ENCODE results near the gene MEX3D.
"Not testable (repeated sequence)": the region's sequence is repeated elsewhere in the genome, so short reads cannot be mapped to it uniquely, and the experiment has no call there.

The MEX3D gene

DNA sequence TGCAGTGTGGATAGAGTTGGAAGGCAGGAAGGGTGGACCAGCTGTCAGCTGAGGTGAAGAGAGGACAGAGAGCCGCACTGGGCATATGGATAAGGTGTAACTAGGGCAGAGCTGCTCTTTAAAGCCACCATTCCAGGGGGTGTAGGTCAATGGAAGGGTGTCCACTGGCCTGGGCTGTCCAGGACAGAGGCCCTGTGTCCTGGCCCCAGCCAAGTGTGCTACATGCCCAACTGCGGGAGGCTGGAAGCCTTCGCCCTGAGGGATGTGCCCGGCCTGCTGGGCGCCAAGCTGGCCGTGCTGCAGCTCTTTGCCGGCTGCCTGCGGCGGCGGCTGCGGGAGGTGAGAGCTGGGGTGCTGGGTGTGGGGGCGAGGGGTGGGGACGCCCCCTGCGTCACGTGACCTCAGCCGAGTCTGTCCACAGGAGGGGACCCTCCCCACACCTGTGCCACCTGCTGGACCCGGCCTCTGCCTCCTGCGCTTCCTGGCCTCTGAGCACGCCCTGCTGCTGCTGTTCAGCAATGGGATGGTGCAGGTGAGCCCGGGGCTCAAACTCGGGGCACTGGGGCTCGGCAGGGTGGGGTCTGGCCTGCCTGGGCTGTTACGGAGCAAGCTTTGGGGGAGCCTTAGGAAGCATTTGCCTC, 34.5 kb downstream of the MEX3D start:
- no peak for DNase-seq

DNA sequence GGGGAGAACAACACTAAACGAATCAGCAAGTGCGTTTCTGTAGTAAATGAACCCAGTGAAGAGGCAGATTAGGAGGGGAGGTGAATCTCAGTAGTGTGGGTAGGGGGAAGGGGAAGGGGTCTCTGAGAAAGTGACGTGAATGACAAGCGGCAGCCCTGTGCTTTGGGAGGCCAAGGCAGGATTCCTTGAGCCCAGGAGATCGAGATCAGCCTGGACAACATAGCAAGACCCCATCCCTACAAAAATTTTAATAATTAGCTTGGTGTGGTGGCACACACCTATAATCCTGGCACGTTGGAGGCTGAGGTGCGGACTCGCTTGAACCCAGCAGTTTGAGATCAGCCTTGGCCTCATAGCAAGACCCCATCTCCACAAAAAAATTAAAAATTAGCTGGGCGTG, 36.1 kb downstream of the MEX3D start:
- DNase-seq = no peak

DNA sequence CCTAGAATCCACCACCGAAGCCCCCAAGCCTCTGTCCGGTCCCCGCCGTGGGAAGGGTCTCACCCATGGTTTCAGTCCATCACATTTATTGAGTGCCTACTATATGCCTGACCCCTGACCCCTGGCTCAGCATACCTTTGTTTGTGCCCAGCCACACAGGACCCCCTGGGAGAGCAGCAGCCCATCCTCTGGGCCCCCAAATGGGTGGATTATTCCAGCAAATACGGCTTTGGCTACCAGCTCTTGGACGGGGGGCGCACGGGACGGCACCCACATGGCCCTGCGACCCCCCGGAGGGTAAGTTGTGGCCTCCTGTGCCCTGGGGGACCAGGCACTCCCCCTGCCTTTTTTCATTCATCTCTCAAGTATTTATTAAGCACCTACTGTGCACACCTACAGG, 36.5 kb downstream of the MEX3D start:
- no peak for DNase-seq

DNA sequence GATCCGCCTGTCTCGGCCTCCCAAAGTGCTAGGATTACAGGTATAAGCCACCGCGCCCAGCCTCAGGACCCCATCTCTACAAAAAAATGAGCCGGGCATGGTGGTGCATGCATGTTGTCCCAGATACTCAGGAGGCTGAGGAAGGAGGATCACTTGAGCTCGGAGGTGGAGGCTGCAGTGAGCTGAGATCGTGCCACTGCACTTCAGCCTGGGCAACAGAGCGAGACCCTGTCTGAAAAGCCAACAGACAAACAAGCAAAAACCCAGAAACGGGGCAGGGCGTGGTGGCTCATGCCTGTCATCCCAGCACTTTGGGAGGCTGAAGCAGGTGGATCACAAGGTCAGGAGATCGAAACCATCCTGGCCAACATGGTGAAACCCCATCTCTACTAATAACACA, 37.3 kb downstream of the MEX3D start:
- DNase-seq = not testable (repeated sequence)

DNA sequence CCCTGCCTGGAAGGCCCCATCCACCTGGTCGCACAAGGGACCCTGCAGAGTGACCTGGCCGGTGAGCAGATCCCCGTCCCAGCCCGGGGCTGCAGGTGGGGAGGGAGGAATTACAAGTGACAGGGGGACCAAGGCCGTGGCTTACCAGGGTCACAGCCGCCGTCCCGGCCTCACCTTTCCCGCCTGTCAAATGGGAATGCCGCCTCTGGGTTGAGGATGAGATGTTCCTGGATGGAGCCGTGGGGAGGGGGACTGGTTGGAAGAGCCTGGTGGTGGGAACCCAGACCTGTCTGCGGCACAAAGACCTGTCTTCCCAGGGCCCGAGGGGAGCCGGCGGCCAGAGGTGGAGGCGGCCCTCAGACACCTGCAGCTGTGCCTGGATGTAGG, 38.7 kb downstream of the MEX3D start:
- DNase-seq = no peak

DNA sequence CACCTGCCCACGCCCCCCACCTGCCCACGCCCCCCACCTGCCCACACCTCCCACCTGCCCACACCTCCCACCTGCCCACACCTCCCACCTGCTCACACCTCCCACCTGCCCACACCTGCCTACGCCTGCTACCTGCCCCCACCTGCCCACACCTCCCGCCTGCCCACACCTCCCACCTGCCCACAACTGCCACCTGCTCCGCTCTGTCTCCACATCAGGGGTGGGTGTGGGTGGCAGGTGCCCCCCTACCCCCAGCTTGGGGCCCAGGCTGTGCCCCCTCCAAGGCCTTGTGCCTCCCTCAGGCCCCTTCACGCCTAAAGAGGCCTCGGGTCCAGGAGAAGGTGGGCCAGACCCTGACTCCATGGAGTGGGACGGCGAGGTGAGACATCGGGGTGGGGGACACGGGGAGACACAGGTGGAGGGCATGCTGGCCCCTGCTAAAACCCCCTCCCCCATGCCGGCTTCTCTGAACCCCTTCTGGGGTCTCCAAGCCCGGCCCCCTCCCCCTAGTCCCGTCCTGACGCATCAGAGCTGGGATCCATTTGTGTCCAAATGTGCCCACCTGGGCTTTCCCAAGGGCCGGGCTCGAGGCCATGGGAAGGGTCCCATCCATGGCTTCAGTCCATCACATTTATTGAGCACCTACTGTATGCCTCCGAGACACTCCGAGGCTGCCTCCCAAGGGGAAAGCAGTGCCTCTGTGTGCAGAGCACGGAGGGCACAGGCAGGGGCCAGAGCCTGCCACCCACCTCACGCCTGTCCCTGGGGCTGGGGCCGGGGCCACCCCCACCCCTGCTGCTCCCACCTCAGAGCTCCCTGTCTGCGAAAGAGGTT, 39.3 kb downstream of the MEX3D start:
- DNase-seq = no peak

DNA sequence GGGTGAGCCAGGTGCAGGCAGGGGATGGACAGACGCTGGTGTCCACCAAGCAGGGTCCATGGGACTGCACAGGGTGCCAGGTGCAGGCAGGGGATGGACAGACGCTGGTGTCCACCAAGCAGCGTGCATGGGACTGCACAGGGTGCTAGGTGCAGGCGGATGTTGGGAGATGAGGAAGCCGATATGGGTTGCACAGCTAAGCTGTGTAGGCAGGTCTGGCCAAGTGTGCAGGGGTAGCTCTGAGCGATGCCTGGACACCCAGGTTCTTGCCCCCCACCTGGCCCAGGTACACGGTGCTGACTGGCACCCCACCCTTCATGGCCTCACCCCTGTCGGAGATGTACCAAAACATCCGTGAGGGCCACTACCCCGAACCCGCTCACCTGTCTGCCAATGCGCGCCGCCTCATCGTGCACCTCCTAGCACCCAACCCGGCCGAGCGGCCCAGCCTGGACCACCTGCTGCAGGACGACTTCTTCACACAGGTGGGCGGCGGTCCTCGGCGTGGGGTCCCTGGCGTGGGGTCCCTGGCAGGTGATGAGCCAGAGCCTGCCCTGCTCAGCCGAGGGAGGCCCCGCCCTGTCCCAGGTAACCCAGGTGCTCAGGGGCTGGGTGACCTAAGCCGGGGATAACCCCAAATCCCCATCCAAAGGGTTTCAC, 40.3 kb downstream of the MEX3D start:
- DNase-seq = no peak

DNA sequence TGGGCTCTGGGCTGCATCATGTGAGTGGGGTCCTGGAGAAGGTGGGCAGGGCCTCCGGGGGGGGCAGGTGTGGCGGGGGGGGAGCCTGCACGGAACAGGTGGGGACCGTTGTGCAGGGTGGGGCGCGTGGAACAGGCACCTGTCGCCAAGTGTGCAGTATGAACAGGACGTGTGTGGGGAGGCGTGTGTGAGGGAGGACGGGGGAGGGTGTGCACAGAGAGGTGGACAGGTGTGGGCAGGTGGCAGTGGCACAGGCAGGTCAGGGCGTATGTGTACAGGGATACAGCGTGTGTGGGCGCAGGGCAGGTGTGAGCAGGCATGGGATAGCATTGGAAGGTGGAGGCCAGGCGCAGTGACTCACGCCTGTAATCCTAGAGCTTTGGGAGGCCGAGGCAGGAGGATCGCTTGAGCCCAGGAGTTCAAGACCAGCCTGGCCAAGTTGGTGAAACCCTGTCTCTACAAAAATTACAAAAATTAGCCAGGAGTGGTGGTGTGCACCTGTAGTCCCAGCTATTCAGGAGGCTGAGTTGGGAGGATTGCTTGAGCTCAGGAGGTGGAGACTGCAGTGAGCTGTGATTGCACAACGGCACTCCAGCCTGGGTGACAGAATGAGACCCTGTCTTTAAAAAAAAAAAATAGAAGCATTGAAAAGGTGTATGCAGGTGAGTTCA, 41.0 kb downstream of the MEX3D start:
- DNase-seq = no peak

DNA sequence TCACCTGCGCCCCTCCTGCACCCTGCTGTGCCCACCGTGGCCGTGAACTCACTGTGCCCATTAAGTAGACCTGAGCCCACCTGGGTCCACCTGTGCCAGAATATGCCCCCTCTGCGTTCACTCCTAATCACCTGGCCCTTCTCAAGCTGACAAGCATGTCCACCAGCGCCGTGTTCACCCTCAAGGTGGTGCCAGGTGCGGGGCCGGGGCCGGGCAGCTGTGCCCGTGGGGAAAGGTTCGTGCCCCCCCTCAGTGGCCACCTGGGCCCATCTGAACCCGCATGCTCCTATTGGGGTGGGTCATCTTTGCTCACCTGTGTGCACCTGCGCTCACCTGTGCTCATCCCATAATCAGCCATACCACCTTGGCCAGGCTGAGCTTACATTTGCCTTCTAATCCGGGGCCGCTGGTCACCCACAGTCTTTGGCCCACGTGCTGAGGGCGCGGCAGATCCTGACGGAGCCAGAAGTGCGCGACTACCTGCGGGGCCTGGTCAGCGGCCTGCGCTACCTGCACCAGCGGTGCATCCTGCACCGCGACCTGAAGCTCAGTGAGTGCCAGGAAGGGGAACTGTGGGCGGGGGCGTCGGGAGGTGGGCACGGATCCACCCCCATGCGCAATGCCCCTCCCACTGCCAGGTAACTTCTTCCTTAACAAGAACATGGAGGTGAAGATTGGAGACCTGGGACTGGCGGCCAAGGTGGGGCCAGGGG, 41.9 kb downstream of the MEX3D start:
- no peak for DNase-seq

DNA sequence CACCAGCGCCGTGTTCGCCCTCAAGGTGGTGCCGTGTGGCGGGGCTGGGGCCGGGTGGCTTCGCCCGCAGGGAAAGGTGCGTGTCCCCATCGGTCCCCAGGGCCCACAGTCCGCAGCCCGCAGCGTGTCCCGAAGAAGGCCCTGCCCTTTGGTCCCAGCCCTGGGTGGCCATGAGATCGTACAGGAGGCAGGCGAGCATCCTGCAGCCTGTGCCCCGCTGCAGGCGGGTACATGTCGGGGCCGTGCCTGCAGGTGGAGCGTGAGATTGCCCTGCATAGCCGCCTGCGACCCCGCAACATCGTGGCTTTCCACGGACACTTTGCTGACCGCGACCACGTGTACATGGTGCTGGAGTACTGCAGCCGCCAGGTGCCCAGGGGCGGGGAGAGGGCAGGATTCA, 42.8 kb downstream of the MEX3D start:
- DNase-seq = no peak

DNA sequence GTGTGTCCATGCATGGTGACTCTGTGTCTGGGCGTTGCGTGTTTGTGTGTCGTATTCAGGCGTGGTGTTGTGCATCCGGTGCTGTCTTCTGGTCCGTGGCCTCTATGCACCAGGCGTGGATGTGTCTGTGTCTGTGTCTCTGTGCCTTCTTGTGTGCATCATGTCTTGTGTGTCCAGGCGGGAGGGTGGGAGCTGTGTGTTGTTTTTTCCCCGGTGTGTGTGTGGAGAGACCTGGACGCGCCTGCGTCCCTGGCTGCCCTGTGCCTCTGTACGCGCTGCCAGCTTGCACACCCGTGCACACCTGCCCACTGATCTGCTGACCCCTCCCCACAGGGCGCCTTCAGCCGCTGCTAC, 43.2 kb downstream of the MEX3D start:
- DNase-seq = no peak

DNA sequence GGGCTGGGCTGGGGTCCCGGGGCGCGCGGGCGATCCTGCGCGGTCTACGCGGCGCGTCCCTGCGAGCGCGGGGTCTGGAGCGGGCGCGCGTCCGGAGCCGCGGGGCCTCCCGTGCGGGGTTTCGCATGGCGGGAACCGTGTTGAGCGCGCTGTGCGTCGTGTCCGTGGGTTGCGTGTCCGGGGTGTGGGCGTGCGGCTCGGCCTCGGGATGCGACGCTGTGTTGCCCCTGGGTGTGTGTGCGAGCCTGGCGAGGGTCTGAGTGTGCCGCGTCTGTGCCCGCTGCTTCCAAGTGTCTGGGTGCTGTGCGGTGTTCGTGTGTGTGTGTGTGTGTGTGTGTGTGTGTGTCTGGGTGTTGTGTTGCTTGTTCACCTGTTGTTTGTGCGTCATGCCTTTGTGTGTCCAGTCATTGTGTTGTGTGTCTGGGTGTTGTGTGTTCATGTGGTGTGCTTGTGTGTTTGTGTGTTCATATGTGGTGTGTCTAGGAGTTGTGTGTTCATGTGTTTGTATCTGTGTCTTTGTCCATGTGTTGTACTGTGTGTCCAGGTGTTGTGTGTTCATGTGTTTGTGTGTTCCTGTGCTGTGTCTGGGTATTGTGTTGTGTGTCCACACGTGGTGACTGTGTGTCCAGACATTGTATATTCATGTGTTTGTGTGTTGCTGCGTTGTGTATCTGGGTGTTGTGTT, 43.7 kb downstream of the MEX3D start:
- DNase-seq = no peak

DNA sequence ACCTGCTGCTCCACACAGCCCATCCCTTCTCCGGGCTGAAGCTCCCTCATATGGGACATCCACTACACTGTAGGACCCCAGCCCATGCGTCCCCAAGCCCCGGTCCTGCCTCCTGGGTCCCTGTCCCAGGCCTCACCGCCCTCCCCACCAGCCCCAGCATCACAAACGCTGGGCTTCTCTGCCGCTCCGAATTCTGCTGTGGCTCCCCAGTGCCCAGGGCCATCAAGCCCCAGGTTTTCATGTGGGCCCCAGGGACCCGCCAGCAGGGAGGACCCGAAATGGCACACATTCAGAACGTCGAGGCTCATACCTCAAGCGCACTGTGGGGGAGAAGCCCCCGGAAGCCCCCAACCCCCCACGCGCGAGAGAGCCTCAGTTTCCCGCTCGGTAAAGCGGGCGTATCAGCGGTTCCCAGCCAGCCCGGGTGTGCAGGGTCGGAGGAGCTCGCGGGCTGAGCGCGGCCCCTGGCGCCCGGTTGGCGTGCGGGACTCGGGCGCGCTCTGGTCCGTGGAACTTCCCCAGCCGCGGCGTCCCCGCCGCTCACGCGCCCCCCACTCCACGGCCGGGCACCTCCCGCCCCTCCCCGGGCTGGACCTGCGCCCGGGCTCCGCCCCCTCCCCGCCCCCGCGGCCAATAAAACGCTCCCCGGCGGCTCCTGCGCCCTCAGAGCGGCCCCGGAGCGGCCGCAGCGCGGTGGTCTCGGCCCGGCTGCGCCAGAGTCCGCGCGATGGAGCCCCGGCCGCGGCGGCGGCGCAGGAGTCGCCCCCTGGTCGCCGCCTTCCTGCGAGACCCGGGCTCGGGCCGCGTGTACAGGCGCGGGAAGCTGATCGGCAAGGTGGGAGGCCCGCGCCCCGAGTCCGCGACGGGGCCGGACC, 44.5 kb downstream of the MEX3D start, which contains the start of gene PLK5:
TSS of gene PLK5 (plus strand) at position 666 of the 875 bp plus-strand sequence. CDS start 2,920 bp downstream, outside the sequence.
- DNase-seq = no peak

DNA sequence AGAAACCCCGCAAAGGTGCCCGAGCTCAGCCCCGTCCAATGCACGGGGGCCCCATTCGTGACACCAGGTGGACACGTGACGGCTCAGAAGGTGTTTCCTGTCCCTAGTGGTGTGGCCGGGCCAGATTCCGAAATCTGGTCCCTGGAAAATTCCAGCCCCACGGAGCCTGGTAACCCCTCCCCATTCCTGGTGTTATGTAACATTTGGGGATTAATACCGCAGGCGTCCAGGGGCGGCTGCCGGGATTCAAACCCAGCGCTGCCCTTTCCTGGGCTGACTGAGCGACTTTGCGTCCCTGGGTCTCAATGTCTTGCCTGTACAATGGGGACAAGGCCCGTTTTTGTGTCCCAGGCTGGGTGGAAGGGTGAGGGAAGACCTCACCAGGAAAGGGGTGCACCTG, 45.3 kb downstream of the MEX3D start:
- DNase-seq = no peak

DNA sequence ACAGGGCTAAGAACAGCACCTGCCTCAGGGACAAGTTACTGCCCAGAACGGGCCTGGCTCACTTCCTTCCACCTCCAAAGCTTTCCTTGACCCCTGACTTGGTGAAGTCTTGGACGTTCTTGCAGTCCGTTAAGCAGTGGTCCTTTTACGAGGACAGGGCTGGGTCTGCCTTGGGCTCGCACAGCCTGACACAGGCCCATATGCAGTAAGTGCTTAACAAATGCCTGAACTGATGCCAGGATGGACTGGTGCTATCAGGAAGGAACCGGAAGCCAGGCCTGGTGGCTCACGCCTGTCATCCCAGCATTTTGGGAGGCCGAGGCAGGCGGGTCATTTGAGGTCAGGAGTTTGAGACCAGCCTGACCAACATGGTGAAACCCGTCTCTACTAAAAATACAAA, 46.1 kb downstream of the MEX3D start:
- DNase-seq = no peak

DNA sequence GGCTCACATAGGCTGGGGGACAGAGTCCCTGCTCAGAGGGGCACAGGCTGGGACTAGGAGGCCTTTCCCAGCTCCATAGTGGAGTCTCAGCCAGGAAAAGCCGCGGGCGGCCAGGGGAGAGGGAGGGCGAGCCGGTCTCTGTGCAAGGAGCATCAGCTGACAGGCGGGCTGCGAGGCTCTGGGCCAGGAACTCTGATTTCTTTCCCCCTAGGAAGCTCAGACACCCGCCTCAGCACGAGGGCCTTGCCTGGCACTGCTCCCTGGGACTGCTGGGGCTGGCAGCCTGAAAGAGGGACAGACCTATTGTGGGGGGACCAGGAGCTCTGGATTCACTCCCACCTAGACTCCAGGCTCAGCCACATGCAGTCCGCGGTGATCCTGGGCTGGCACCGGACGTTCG, 46.5 kb downstream of the MEX3D start:
- DNase-seq = no peak

DNA sequence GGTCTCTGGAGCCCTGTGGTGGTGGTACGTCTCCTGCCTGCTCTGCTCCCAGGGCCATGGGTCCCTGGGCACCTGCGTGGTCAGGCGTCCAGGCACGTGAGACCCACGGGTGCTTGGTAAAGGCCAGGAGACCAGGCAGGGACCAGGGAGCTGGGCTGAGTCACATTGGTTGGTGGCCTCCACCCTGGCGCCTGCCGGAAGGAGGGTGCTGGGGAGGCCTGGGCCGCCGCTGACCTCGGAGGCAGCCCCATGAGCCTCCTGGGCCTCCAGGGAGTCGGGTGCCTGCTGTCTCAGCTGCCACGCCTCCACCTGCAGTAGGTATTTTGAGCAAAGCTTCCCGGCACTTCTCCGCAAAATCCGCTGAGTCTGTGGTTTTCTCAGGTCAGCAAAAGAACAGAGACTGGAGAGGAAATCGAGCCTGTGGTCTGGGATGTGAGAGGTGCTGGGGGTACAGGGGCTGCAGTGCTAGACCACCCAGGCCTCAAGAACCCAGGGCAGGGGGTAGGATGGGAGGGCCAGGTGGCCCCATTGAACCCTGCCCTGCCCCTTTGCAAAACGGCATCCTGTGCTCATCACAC, 47.8 kb downstream of the MEX3D start:
- no peak for DNase-seq

DNA sequence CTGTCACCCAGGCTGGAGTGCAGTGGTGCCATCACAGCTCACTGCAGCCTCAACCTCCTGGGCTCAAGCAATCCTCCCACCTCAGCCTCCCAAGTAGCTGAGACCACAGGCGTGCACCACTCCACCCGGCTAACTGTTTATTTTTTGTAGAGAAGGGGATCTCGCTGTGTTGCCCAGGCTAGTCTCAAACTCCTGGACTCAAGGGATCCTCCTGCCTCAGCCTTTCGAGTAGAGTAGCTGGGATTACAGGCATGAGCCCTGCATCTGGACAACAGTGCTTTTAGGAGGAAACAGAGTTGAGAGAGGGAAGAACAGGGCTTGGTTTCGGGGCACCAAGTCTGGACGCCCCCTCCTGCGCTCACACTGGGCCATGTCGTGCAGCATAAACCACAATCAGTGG, 48.3 kb downstream of the MEX3D start:
- not testable (repeated sequence) for DNase-seq

DNA sequence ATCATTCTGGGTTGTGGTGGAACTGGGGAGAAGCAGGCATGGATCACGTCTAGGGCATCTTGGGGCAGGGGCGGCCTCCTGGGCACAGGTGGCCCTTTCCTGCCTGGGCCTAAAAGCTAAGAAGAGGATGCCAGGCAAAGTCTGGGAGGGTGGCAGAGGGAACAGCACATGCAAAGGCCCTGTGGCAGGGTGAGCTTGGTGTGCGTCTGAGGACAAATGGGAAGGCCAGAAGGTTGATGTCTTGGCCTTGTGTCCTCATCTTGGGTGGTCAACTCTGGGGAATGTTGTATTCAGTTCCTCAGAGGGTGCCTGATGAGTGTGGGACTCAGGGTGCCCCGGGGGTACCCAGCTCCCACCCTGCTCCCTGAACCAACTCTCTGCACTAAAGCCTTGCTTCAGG, 49.7 kb downstream of the MEX3D start:
- no peak for DNase-seq

DNA sequence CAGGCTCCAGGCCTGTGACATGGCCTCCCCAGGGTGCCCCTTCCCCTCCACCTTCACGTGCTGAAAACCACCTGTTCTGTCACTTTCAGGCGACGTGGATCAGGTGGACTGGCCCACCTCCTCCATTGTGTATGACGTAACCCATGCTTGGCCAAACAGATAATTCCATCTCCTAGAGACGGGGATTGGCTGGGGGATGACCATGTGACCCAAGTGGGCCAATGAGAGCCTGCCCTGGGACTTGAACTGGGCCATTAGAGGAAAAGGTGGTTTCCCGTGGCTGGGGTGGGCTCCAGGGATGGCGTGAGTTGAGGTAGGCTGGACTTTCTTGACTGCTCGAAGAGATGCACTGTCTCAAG, 51.8 kb downstream of the MEX3D start:
- DNase-seq = no peak

All from CD4-positive, alpha-beta T cell treated with Interferon gamma for 1 hour (primary cell).